T47D (cell line): ENCODE data around the gene SELPLG.
A peak's percentile ranks its signal among the peaks of the same experiment; 100 is the strongest.
"Not testable (repeated sequence)": the region's sequence is repeated elsewhere in the genome, so short reads cannot be mapped to it uniquely, and the experiment has no call there.

ENCODE experiments used
- DNase-seq, 2 experiments: peaks; one replicate each; pipeline versions ENCODE4 v3.0.0 to v3.0.0-alpha.2; 2011 to 2012; ENCODE audit warnings: low read depth in 1 of 2, low spot score in 1 of 2
- JUND ChIP-seq: IDR thresholded peaks from 2 replicates; pipeline ENCODE4 v1.6.1; 2012; ENCODE audit warnings: low read depth
- in situ Hi-C: cut with HindIII; loops from 2 replicates; pipeline ENCODE4 v1.10.0; 2016; ENCODE audit warnings: low sequenced_read_pairs, low pct_unique_long_range_greater_than_20kb

Gene SELPLG

DNA sequence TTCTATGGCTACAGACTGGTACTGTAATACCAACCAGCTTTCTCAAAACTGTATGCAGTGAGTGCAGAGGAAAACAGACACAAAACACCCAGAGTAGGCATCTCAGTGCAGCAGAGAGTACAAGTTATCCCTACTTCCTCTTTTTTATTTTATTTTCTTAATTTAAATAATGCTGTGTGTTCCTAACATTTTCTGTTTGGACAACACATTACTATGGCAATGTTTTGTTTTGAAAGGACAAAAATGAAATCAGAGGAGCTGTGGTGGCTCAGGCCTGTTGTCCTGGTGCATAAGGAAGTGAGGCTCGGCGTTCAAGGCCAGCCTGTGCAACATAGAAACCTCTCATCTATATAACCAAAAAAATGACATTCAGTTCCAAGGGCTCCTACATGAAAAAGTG lies 33.7 kb upstream of the SELPLG start:
- DNase-seq = no peak
- no peak for TF ChIP-seq JUND
- in situ Hi-C loops = no loop called here

DNA sequence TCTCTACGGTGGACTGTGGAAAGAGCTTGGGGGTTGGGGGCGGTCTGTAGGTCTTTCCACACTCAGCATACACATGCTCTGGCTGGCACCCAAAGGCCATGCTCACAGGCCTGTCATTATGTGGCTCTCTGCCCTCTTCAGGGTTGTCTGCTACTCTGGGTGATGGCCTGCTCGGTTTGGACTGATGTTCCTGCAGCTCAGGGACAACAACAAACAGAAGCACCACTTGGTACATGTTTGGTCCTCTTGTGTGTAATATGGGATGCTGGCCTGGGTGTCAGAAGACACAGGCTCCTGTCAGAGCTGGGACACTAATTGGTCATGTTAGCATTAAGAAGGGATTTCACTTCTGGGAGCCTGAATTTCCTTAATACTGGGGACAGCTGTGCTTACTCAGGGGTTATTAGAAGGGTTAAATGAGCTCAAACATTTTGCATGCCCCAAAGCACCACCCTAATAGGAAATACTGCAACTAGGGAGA lies 32.7 kb upstream of the SELPLG start:
- no peak for TF ChIP-seq JUND
- no peak for DNase-seq
- in situ Hi-C loops = no loop called here

DNA sequence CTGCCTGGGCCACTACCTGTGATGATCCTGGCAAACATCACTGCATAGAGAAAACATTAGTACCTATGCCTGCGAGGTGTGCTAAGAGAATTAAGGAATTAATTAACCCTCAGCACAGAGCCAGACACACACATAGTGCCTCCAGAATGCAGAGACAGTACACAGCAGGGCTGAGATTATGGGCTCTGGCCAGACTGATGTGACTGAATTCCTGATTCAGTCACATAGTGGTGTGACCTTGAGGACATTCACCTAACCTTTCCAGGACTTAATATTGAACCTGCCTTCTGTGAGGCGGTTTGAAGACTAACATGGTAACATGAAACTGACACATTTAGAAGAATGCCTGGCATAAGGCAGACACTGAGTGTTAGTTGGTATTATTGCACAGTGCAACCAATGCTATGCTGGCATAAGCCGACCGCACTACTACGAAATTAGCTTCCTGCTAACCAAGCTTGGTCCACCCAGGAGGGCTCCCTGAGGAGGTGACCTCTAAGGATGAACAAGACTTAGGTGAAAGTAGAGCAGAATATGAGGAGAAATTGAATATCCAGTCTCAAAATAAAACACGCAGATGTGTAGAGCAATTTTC lies 32.0 kb upstream of the SELPLG start:
- TF ChIP-seq JUND = no peak
- DNase-seq = no peak
- in situ Hi-C loops = no loop called here

GRCh38 chr12:108664338-108665258 lies 30.9 kb upstream of the SELPLG start:
- in situ Hi-C loops = no loop called here
- no peak for TF ChIP-seq JUND
- peak; percentile 76 to 87 for DNase-seq

GRCh38 chr12:108663324-108664015 lies 29.8 kb upstream of the SELPLG start:
- no peak for TF ChIP-seq JUND
- in situ Hi-C loops = no loop called here
- no peak for DNase-seq

GRCh38 chr12:108658115-108658514 lies 24.4 kb upstream of the SELPLG start:
- in situ Hi-C loops, DNase-seq: not testable (repeated sequence)

DNA sequence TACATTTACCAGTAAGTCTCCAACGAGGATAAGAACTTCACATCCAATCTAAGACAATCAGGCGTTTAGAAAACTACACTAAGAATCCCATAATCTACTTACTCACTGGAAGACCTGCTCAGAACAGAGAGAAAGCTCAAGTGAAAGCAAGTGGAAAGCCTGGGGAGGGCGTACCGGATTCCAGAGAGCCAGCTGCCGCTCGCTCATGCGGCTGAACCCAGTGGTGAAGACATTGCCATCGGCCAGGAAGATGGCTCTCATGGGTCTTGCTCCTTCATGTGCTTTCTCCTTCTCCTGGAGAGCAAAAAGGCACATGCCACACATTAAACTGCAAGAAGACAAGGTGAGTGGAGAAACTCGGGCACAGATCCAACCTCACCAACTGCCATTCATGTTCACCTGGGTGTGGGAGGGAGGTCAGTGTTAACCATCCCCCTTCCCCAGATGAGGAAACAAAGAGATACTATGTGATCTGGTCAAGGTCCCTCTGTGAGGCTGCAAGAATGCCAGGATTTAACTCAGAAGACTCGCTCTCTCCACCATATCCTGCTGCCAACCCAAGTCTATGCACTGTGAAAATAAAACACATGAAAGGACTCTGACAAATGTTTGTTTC lies 23.5 kb upstream of the SELPLG start:
- in situ Hi-C loops = no loop called here
- no peak for DNase-seq
- no peak for TF ChIP-seq JUND

DNA sequence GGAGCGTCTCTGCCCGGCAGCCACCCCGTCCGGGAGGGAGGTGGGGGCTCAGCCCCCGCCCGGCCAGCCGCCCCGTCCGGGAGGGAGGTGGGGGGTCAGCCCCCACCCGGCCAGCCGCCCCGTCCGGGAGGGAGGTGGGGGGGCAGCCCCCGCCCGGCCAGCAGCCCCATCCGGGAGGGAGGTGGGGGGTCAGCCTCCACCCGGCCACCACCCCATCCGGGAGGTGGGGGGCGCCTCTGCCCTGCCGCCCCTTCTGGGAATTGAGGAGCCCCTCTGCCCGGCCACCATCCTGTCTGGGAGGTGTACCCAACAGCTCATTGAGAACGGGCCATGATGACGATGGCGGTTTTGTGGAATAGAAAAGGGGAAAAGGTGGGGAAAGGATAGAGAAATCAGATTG lies 22.6 kb upstream of the SELPLG start:
- DNase-seq, in situ Hi-C loops: not testable (repeated sequence)

- in situ Hi-C loops, DNase-seq: not testable (repeated sequence)
These were observed 22.1 kb upstream of the SELPLG start for GRCh38 chr12:108655812-108656175.

- DNase-seq, in situ Hi-C loops: not testable (repeated sequence)
These were observed 20.9 kb upstream of the SELPLG start for GRCh38 chr12:108654622-108655021.

DNA sequence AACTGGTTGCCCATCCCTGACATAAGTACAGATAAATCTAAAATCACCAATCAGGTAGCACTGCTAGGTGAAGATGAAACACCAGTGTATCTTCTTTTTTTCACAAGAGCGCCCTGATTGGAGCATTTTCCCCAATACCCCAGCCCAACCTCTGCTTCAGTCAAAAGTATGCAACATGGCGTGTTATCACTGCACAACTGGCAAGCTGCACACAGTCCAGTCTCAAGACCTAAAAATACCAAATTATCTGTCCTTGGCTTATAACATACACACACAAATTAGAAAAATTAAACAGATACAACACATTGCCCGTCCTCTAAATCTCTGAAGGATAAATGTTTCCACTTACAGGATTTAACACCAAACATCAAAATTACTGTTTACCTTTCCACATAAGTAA lies 20.2 kb upstream of the SELPLG start:
- no peak for TF ChIP-seq JUND

DNA sequence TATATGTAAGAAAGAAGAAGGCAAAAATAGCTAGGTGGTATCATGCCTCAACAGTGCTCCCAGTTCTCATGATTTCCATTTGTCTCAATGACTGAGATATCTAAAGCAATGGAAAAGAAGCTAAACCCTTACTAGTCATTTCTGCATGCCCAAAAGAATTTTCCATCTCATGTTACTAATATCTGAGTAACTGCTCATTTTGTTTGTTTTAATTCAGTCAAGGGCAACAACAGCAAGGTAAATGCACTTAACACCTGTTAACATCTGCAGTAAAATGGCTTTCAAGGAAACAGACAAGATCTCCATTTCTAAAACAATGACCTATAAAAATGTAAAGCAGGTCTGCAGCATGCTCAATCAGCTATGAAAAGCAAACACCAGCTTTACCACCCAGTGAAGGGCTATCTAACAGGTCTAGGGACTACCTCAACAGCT lies 19.4 kb upstream of the SELPLG start:
- no peak for DNase-seq
- in situ Hi-C loops = no loop called here

More for the DNA sequence above, 20.2 kb upstream of the SELPLG start:
- in situ Hi-C loops = no loop called here
- DNase-seq = no peak

DNA sequence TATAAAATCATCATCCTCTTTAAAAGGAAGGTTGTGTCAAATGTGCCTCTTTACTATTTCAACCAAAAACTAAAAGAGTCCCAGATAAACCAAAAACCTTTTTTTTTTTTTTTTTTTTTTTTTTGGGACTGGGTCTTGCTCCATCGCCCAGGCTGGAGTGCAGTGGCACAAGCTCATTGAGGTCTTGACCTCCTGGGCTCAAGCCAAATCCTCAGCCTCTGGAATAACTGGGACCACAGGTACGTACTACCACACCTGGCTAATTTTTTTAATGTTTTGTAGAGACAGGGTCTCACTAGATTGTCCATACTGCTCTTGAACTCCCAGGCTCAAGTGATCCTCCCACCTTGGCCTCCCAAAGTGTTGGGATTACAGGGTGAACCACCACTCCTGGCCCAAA lies 16.4 kb upstream of the SELPLG start:
- in situ Hi-C loops = no loop called here
- DNase-seq = no peak
- no peak for TF ChIP-seq JUND

More for the DNA sequence above, 19.4 kb upstream of the SELPLG start:
- no peak for TF ChIP-seq JUND
